GM18508 (cell line): ENCODE results near the gene S100A1.

Experiments used
- ATAC-seq: cut with Tn5 transposase; IDR thresholded peaks from one replicate; pipeline ENCODE4 v1.9.1; 2021; ENCODE audit warnings: moderate number of reproducible peaks; ENCODE audit not compliant: insufficient read depth, unreplicated experiment

Gene S100A1

DNA sequence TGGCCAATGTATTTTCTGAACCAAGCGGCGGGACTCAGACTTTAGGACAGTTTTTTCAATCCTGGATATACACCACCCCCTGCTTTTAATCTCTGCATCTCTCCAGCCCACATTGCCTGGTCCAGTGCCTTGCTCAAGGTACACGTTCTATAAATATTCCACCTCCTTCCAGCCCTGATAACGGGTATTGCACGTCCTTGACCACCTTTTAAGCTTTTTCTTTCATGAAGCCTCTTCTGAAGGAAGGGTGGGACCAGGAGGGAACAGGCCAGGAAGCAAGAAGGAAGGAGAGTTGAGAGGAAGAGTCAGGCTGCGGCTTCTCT, 18.7 kb upstream of the S100A1 start:
- ATAC-seq: no peak

- no peak for ATAC-seq
Measured at GRCh38 chr1:153610334-153610733, 17.9 kb upstream of the S100A1 start.

DNA sequence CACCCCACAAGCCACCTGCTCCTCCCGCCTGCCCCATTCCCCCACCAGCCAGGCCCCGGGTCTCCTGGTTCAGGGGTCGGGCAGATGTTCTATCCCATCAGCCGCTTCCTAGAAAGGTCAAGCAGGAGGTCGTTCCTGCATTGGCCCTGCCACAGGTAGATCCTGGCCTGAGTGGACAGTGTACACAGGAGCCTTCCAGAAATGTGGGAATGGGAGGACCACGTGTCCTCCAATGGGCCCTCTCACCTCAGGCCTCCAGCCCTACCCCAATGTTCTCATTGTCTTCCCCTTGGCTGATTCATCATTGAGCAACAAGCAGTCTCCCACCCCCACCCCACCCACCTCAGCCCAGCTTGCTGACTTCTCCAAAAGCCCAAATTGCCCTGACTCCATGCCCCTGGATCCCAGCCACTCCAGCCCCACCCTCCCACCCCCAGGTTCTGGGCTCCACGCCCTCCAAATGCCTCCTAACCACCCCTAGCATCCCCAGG, 17.4 kb upstream of the S100A1 start:
- ATAC-seq: no peak

- ATAC-seq: no peak
Measured at GRCh38 chr1:153611356-153611755, 16.9 kb upstream of the S100A1 start.

DNA sequence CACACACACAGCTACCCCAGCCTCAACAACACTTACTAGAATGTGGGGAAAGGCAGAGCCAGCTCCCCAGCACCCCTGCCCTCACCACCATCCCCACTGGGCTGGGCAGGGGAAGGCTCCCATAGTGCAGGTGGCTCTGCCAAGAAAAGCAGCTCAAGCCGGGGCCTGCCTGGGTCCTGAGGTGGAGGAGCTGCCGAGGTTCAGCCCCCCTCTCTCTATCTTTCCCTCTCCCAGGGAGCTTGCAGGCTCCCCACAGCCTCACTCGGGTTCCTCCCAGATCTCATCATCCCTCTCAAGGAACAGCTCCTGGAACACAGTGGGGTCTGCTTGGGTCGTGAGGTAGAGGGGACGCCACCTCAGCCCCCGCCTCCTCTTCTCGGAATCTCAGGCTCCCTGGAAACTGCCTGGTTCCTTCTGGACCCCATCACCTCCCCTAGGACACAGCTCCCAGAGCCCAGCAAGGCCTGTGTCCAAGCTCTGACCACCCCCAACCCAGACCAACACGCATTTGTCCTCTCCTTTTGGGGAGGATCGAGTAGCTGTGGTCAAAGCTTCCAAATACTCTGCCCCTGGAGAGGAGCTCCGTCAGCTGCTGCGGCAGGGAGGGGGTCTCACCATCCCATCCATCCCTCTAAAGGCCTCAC, 16.0 kb upstream of the S100A1 start:
- no peak for ATAC-seq

DNA sequence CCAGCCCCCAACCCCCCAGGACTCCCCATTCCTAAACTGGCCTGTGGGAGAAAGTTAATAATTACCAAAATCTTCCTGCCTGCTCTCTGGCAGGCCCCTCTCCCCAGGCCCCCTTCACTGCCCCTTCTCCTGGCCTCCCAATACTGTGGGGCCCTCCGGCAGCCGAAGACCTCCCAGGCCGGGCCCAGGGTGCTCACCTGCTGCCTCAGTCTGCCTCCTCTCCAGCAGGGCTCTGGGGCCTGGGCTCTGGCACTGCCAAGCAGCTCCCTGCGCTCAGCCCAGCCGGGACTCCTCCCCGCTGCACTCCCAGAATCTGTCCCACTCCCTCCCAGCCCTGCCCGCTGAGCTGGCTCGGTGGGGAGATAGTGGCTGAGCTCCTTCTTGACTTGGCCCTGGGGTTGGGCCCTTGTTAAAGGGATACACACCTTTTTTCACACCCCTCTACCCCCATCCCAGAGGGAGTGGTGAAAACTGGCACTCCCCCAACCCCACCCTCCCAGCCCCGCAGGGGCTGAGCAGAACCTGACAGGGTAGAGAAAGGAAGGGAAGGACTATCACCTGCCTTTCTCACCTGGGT, 15.4 kb upstream of the S100A1 start, which contains the start of gene S100A16:
S100A16 (minus strand) TSS at position 383 of the 577 bp plus-strand sequence. CDS start 4,986 bp downstream, outside the sequence.
- ATAC-seq: no peak

DNA sequence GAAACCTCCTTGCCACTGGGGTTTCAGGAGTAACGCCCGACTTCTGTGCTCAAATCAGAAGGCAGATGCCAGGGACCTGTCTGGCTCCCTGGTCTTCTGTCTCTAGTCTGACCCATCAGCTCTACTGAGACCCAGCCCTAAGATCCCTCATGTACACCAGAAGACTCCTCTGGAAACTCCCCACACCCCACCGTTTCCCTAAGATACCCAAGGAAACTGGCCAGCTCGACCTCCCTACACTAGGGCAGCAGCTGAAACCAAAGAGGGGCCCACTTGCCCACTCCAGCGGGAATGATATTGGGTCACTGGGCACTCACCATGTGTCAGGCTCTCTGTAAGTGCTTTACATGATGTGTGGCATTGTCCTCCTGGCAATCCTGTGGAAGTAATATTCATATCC, 14.8 kb upstream of the S100A1 start:
- ATAC-seq: no peak

GRCh38 chr1:153614189-153614900, 13.9 kb upstream of the S100A1 start:
- no peak for ATAC-seq

DNA sequence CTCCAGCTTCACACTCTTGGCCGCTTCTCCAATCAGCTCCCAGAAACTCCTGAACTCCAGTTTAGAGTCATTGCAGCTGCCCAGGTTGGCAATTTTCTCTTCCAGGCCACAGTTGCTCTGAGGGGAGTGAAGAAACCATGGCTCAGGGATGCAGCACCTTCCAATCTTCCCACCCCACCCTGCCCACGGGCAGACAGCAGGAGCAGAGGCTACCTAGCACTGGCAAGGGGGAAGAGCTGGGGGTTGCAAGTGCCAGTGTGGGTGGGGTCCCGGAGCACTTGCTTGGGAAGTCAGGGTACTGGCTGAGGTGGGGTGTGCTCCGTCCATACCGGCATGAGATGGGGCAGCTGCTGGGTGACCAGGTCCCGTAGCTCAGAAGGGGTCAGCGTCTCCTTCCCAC, 13.3 kb upstream of the S100A1 start:
- ATAC-seq: no peak

DNA sequence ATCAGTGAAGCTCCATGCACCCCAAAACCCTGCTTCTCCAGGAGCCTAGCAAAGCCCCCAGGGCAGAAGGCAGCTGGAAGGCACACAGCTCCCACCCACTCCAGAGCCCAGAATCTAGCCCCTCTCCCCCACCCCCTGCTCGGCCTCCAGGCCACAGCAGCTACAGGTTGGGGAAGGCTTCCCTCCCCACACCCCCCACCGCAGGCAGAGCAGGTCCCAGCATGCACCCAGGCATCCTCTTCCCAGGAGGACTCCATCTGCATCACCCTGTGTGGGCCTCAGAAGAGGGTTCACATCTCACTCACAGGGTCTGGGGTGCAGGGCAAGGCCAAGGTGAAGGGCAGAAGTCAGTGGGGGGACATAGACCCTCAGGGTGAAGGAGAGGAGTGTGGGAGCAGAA, 12.8 kb upstream of the S100A1 start:
- ATAC-seq: no peak

DNA sequence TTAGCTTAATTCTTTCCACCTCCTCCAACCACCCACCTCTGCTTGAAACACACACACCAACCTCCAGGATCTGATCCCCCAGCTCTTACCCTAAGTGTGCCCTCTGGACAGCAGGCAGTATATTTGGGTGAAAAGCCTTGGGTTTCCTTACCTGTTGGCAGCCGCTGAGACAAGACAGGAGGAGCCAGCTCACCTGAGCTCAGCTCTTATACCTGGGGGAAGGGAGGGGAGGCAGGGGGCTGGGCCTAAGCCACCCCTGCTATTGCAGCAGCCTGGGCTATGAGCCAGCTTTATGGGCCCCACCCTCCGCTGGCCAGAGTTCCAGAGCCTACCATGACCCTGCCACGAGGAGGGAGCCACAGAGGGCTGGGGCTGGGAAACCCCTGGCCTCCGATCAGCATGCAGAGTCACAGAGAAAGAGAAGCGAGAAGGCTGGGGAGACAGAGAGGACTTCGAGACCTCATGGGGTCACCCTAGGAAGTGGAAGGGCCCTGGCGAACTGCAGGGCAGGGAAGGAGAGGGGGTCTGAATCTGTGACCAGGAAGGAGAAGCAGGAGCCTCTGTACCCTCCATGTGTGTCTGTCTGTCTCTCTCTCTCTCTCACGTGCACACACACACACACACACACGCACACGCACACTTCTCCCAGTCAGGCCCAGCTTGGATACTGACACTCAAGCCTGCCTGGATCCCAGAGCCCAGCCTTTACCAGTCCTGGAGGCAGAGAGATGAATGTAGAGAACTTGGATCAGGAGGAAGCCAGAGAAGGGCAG, 11.9 kb upstream of the S100A1 start, which contains the start of gene S100A14:
S100A14 (minus strand) TSS at position 182 of the 773 bp plus-strand sequence. CDS start 467 bp downstream, outside the sequence.
- no peak for ATAC-seq

DNA sequence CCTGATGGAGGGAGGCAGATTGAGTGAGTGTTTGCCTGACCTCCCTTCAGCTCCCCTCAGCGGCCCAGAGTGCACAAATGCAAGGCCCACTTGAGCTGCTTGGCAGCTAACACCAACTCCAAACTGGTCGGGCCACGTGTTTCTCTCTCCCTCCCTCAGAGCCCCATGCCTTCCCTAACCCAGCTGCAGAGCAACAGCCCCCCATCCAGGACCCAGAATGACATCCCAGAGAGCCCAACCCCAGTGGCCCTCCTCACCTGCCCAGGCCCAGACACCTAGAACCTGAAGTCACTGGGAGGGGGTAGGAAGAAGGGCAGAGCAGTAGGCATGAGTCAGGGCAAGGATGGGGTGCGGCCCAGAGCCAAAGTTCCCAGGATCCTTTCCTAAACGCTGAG, 11.3 kb upstream of the S100A1 start:
- ATAC-seq: no peak

DNA sequence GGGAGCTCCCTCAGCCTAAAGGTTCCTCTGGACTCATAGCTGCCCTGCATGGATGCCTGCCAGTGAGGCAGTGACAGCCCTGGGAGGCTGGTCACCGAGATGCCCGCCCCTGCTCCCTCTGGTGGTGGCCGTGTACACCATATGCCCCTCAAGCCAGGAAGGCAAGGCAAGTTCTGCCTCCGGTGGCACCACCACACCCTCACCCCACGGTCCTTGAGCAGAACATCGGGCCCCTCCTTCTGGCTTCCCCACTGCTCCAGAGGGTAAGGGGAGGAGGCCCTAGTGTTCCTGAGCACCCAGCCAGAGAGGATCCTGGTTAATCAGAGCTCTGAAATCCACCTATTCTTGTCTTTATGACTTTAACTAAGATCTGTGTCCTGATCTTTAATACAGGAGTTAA, 10.6 kb upstream of the S100A1 start:
- no peak for ATAC-seq

DNA sequence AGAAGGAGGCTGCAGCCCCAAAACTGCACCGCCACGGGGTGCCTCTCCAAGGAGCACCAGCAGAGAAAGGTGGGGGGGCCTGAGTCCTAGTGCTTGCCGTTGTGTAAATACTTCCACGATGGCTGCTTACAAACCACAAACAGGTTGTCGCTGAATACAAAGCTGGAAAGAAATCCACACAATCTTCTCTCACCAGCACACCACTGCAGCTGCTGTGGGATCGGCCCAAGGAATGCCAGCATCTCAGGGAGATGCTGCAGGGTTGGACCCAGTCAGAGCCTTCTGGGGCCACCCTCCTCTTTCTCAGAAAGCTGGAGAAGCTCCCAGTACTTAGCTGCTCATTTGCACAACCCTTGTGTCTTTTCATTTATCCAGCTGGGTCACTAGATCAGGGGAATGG, 9.1 kb upstream of the S100A1 start:
- no peak for ATAC-seq

DNA sequence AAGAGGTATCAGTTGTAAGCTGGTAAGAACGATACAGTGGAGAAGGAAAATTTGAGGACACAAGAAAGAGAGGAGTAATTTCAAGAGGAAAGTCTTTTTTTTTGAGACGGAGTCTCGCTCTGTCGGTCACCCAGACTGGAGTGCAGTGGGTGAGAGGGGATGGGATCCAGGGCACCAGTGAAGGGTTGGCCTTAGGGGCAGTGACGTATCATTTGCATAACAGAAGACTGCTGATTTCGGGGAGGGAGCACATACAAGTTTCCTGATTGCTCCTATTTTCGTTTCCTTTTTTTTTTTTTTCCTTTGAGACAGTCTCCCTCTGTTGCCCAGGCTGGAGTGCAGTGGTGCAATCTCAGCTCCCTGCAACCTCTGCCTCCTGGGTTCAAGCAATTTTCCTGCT, 5.1 kb upstream of the S100A1 start:
- no peak for ATAC-seq

- no peak for ATAC-seq
Measured at GRCh38 chr1:153624965-153625611, 3.1 kb upstream of the S100A1 start.

DNA sequence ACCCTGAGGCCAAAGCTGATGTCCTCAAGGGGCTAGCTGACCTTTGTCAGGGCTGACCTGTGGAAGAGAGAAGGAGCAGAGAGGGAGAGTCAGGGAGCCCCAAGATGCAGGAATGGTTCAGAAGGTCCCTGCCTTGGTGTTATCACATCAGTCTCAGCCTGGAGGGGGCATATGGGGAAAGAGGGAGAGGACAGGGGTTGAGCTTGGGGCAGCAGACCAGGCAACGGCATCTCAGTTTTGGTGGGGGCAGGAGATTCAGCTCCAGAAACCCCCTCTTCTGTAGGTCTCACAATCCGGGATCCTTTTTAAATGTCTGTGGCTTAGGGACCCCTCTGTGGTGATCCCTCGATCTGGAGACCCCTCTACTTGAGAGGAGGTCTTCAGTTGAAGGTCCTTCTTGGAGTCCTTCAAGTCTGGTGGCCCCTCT, 1.7 kb upstream of the S100A1 start:
- no peak for ATAC-seq

DNA sequence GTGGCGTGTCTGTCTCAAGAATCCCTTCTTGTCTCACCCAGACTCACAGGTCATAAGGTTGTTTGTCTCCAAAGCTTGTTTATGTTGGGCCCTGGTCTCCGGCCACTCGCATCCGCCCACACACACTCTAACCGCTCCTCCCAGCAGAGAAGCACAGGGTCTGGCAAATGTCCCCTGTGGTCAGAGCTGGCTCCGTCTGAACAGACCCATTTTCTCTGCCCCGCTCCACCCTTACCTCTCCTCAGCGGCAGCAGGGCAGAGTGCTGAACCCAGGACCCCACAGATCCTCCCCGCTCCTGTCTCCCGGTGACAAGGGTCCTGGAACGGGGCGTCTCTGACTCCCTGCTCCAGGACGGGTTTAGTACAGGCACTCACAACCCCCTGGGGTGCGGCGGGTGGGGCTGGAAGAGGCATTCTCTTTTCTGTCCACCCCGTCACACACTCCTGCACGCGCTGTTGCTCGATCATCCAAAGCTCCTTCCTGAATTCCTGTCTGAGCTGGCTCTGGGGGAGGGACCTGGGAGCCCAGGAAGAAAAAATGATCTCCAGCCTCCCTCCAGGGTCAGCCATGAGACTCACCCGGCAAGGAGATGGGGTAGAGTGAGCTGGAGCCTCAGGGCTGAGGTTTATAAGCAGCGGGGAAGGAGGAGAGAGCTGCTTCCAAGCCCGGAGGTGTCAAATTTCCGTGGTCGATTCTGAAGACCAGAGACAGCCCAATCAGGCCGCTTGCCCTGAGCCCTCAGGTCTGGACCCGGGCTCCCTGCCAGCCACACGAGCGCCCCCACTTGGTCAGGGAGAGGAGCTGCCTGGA, 1.1 kb upstream of the S100A1 start, which contains the start of gene S100A13:
S100A13 (minus strand) TSS at position 602 of the 811 bp plus-strand sequence. CDS start 1,033 bp downstream, outside the sequence.
- no peak for ATAC-seq

- no peak for ATAC-seq
Measured at GRCh38 chr1:153628638-153629342, 556 bp downstream of the S100A1 start.
